DOHH2 (cell line): ENCODE results near the gene PXN.

Source experiments
- EZH2phosphoT487 ChIP-seq: fragments of 200-600 bp; sonication (generic); IDR thresholded peaks from 2 replicates; pipeline ENCODE4 v1.6.1; 2017; ENCODE audit warnings: borderline replicate concordance, mild to moderate bottlenecking, antibody characterized with exemption, low read length, moderate library complexity, mixed read lengths
- TF ChIP-seq, protein P1 (sequence below): fragments of 200-600 bp; sonication (generic); IDR thresholded peaks from one replicate; pipeline ENCODE4 v1.5.1; 2014; ENCODE audit warnings: antibody characterized with exemption, mild to moderate bottlenecking, low read depth, low read length; ENCODE audit not compliant: poor library complexity, severe bottlenecking

DNA sequence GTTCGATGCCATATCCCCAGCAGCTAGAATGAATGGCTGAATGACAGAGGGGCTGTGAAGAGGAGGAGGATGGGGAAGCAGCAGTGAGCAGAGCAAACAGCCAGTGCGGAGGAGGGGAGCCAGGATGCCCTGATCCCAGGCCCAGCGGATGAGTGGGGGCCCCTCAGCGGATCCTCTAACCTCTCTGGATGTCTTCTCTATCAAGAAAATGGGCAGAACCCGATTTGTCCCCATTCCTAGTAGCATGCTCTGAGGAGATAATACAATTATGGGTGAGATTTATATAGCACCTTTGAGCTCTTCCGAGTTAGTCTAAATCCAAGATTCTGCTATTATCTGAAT is 34.6 kb downstream of the PXN start:
- TF ChIP-seq, protein P1, sequence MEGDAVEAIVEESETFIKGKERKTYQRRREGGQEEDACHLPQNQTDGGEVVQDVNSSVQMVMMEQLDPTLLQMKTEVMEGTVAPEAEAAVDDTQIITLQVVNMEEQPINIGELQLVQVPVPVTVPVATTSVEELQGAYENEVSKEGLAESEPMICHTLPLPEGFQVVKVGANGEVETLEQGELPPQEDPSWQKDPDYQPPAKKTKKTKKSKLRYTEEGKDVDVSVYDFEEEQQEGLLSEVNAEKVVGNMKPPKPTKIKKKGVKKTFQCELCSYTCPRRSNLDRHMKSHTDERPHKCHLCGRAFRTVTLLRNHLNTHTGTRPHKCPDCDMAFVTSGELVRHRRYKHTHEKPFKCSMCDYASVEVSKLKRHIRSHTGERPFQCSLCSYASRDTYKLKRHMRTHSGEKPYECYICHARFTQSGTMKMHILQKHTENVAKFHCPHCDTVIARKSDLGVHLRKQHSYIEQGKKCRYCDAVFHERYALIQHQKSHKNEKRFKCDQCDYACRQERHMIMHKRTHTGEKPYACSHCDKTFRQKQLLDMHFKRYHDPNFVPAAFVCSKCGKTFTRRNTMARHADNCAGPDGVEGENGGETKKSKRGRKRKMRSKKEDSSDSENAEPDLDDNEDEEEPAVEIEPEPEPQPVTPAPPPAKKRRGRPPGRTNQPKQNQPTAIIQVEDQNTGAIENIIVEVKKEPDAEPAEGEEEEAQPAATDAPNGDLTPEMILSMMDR: no peak
- TF ChIP-seq EZH2phosphoT487: no peak
